Stimulated activated CD8-positive, alpha-beta memory T cell treated with anti-CD3 and anti-CD28 coated beads, Interleukin-15, amount 100 ng/mL, for 1 hour (primary cell): ENCODE measurements around the gene KATNB1.
"Not testable (repeated sequence)": the region's sequence is repeated elsewhere in the genome, so short reads cannot be mapped to it uniquely, and the experiment has no call there.

ENCODE experiments used
- DNase-seq: peaks from one replicate; pipeline ENCODE4 v3.0.0-alpha.2; 2020; ENCODE audit warnings: low read depth

KATNB1 gene

DNA sequence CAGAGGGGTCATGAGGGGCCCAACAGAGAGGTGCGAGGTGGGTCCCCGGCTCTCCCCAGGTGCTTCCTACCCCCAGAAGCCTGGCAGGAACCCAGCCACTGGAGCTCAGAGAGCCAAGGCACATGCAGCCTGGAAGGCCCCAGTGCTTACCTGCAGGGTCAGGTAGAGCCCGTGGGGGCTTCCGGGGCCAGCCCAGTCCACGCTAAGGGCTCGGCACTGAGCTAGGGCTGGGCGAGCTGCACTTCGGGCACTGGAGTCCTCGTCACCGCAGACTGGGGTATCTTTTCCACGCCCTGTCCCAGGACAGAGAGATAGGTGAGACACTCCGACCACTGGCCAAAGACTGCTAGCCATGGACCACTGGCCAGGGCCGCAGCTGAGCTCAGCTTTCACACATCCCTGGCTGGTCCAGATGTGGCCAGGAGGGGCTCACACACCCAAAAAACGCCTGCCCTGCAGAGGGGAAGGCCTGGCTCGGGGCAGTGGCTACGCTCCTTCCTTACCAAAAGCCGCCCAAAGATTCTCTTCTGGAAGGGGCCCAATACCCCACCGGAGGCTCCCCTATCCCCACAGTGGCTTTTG is 59.4 kb downstream of the KATNB1 start:
- DNase-seq, result no peak

- no peak for DNase-seq
Observed at GRCh38 chr16:57795431-57795878, 59.9 kb downstream of the KATNB1 start.

DNA sequence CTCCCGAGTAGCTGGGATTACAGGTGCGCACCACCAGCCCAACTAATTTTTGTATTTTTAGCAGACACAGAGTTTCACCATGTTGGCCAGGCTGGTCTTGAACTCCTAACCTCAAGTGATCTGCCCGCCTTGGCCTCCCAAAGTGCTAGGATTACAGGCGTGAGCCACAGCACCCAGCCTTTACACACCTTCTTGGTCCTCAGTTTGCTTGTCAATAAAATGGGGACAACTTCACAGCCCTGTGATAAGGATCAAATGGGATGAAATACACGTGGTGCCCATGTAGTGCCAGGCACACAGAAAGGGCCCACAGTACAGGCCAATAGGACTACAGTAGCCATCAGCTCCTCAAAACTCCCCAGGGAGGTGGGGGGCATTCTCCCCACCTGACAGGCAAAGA is 60.4 kb downstream of the KATNB1 start:
- not testable (repeated sequence) for DNase-seq

DNA sequence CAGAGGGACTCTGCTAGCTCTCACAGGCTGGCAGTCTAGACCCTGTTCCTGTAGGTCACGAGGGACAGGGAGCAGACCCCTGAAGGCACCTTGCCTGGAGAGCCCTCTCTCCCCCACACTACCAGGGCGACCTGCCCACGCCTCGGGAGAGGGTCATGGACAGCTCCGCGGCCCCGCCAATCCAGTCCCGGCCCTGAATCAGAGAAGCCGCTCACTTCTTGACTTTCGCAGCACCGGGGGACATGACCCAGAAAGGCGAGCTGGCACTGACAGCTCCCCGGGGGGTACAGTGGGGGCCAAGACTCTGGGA is 61.6 kb downstream of the KATNB1 start:
- no peak for DNase-seq

- no peak for DNase-seq
Observed at GRCh38 chr16:57797526-57798266, 62.1 kb downstream of the KATNB1 start.

DNA sequence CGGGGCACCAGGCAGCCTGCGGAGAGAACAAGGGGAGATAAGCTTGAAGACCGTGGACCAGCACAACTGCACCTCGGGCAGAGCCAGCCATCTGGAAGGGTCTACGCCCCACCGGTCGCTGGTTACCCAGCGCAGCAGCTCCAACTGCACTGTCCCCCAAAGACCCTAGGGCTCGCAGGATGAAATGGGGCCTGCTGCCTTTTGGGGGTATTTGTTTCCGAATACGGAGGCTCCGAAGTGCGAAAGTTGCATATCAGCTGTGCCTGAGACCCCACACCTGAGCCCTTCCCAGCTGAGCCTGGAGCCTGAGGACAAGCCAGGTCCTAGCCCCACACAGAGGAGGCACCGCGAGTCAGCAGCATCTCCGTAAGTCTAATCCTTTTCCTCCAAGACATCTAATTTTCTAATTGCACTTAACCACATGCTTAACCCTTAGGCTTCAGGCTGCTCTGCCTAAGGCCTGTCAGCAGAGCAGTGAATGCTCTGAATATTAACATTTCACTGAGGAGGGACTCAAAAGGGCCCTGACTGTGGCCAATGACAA is 62.8 kb downstream of the KATNB1 start:
- DNase-seq, result no peak

GRCh38 chr16:57798953-57799599 is 63.5 kb downstream of the KATNB1 start:
- DNase-seq, result no peak

- DNase-seq, result no peak
Observed at GRCh38 chr16:57799600-57800199, 64.1 kb downstream of the KATNB1 start.

- no peak for DNase-seq
Observed at GRCh38 chr16:57800200-57801097, 64.9 kb downstream of the KATNB1 start.

DNA sequence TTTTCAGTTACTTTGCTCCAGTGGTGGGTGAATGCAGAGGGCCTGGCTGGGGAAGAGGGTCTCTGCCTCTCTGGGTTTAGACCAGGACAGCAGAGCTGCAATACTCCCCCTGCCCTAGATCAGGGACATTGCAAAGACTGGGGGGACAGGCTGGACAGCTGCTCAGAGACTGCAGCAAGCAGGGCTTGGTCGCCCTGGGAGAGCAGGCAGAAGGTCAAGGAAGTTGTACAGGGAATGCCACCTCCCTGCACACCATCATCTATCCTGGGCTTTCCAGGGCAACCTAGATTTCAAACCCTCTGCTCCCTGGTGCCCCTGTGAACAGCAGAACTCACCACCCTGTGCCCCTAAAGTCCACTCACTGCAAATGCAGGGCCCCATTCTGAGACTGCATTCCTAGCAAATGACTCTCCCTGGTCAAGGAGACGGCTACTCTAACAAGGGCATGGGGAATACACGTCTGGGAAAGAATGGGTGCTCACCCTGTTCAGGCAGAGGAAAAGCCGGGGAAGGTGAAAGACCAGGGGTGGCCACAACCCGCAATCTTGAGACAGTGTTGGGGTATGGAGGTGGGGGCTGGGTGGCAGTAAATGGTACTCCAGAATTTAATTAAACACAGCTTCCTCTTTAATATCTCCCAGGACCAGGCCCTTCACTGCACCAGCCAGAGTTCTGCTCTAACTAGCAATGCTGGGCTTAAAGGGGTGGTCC is 65.7 kb downstream of the KATNB1 start:
- no peak for DNase-seq

GRCh38 chr16:57801809-57802340 is 66.3 kb downstream of the KATNB1 start:
- no peak for DNase-seq

DNA sequence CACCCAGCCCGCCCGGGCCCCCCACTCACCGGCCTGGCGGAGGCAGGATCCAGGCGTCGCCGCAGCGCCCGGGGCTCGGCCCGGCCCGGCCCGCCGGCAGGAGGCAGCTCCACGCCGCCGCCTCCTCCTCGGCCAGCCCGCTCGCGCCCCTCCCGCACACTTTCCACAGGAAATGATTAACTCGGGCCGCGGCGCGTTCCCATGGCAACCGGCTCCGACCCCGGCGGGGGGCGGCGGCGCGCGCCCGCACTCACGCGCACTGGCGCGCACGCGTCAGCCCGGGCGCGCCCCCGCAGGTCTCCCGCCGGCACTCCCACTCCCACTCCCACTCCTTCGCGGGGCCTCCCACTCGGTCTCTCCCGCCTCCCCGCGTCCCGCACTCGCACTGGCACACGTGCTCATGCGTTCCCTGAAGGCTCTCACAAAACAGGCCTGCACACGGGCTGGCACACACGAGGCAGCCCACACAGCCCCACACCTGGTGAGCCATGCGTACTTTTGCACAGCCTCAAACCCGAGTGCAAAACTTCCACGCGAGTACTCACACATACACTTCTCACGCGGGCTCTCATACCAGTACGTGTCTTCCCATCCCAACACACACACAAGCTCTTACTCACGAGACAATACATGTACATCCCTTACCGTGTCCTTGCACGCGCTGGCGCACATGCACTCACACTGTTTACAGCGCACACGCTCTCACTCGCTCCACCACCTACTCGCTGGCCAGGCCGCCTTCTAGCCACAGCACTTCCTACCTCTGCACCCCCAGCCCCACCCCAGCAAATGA is 67.0 kb downstream of the KATNB1 start, which contains the start of gene KIFC3:
TSS of gene KIFC3 (minus strand) at position 151 of the 793 bp plus-strand sequence. CDS start 4,248 bp downstream, outside the sequence.
- peak; percentile 56 for DNase-seq

GRCh38 chr16:57803134-57803990 is 67.8 kb downstream of the KATNB1 start:
- DNase-seq, result no peak

DNA sequence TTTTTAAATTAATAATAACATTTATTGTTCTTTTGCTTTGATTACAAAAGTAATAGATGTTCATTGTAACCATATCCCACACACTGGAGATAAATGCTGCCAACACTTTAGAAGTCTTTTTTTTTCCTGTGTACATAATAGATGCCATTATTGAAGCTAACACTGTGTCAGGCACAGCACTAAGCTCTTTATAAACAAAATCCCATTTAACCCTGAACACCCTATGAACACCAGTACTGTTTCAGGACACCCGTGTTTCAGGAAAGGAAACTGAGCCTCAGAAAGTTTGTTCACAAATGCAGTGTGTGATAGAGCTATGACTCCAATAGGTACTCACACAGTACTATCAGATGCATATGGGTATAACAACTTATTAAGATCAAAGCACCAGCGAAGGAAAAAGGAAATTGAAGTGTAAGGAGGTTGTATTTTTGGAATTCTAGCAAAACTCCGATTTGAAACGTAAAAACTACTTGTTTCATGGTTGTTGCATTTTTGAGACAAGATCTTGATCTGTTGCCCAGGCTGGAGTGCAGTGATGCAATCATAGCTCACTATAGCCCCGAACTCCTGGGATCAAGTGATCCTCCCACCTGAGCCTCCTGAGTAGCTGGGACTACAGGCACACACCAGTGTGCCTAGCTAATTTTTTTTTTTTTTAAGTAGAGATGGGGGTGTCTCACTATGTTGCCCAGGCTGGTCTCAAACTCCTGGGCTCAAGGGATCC is 68.7 kb downstream of the KATNB1 start:
- DNase-seq, result no peak

- DNase-seq, result no peak
Observed at GRCh38 chr16:57805176-57805575, 69.6 kb downstream of the KATNB1 start.
